ENCODE results near the gene STPG3.

STPG3 gene

GRCh38 chr9:137281345-137282116, 30.4 kb downstream of the STPG3 start:
- Histone ChIP-seq H3K27ac (ENCODE audit: low read depth, low read length) (no peak overlapping the region), H3K4me3 (ENCODE audit: low read depth in 1 of 2, low read length in 2 of 2) (no peak overlapping the region), H3K27me3 (ENCODE audit: control insufficient read depth in 1 of 2, insufficient read depth in 2 of 2, low read length in 2 of 2) (no peaks in the 10 kb centered on the region)

DNA sequence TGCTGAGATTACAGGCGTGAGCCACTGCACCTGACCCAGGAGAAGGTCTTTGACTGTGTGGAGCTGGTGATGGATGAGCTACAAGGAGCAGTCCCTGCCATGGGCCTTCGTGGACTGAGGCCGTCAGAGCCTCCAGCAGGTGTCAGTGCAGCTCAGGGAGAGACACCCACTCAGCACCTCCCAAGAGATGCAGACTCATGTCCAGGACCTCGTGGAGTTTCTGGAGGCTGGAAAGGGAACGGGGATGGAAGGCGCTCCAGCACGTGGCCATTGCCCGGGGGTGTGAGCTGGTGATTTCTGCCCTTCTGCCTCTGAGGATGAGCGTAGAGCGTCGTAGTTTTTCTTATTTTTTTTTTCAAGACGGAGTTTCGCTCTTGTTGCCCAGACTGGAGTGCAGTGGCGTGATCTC, 35.9 kb downstream of the STPG3 start:
- H3K27ac ChIP-seq (ENCODE audit: low read depth, low read length) = no peak overlapping the region
- no peak overlapping the region for H3K9ac ChIP-seq (ENCODE audit: low read depth in 1 of 2, low read length in 2 of 2)
- H3K4me1 ChIP-seq (ENCODE audit: control insufficient read depth in 1 of 2, insufficient read depth in 2 of 2, low read length in 2 of 2) = no peaks in the 10 kb centered on the region
- no peaks in the 10 kb centered on the region for H3K36me3 ChIP-seq (ENCODE audit: control insufficient read depth in 1 of 2, insufficient read depth in 2 of 2, low read length in 2 of 2)
- H3K27me3 ChIP-seq (ENCODE audit: control insufficient read depth in 1 of 2, insufficient read depth in 2 of 2, low read length in 2 of 2) = no peaks in the 10 kb centered on the region
- H3K4me3 ChIP-seq (ENCODE audit: low read depth in 1 of 2, low read length in 2 of 2) = no peak overlapping the region
- H3K9me3 ChIP-seq (ENCODE audit: control insufficient read depth in 1 of 2, low read length in 2 of 2) = no peaks in the 10 kb centered on the region

More at GRCh38 chr9:137281345-137282116, 30.4 kb downstream of the STPG3 start:
- Histone ChIP-seq H3K36me3 (ENCODE audit: control insufficient read depth in 1 of 2, insufficient read depth in 2 of 2, low read length in 2 of 2) (peaks cover 0 to 10% of the 10 kb centered on the region in 2 donors), H3K4me1 (ENCODE audit: control insufficient read depth in 1 of 2, insufficient read depth in 2 of 2, low read length in 2 of 2) (peaks cover 9 to 22% of the 10 kb centered on the region in 2 donors), H3K9ac (ENCODE audit: low read depth in 1 of 2, low read length in 2 of 2) (no peak overlapping the region), H3K9me3 (ENCODE audit: control insufficient read depth in 1 of 2, low read length in 2 of 2) (no peaks in the 10 kb centered on the region)

GRCh38 chr9:137293094-137293481, 42.0 kb downstream of the STPG3 start:
- H3K4me1 ChIP-seq (ENCODE audit: control insufficient read depth in 1 of 2, insufficient read depth in 2 of 2, low read length in 2 of 2) = peaks cover 25 to 30% of the 10 kb centered on the region in 2 donors
- H3K36me3 ChIP-seq (ENCODE audit: control insufficient read depth in 1 of 2, insufficient read depth in 2 of 2, low read length in 2 of 2) = no peaks in the 10 kb centered on the region
- H3K27ac ChIP-seq (ENCODE audit: low read depth, low read length) = peak overlapping the region; percentile 71
- peak overlapping the region; percentile 6 to 66 for H3K9ac ChIP-seq (ENCODE audit: low read depth in 1 of 2, low read length in 2 of 2)
- peak overlapping the region in 1 of 2 donors; percentile 2 for H3K4me3 ChIP-seq (ENCODE audit: low read depth in 1 of 2, low read length in 2 of 2)
- H3K27me3 ChIP-seq (ENCODE audit: control insufficient read depth in 1 of 2, insufficient read depth in 2 of 2, low read length in 2 of 2) = peaks cover 5 to 8% of the 10 kb centered on the region in 2 donors
- no peaks in the 10 kb centered on the region for H3K9me3 ChIP-seq (ENCODE audit: control insufficient read depth in 1 of 2, low read length in 2 of 2)

DNA sequence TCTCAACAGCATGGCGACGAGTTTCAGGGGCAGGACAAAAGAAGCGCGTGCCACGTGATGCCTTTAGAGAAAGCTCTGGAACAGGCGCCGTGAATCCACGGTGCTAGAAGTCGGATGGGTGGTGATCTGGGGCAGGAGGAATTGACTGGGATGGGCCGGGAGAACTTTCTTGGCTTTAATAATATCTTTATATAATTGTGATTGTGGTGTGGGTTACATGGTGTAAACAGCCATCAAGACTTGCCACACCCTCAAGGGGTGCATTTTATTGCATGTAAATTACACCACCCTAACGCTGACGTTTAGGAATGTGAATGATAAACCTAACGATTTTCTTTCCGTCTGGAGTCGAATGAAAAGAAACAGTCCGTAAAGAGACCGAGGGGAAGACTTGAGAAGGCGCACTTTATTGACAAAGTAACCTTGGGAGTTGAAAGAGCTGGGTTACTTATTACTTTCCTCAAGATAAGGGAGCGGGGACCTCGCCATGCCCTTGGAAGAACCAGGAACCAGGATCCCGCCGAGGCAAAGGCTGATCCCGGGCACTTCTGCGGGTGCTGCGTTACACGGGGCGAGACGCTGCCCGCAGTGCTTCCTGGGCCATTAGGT, 42.5 kb downstream of the STPG3 start:
- Histone ChIP-seq H3K4me3 (ENCODE audit: low read depth in 1 of 2, low read length in 2 of 2) (peak overlapping the region; percentile 2), H3K36me3 (ENCODE audit: control insufficient read depth in 1 of 2, insufficient read depth in 2 of 2, low read length in 2 of 2) (no peaks in the 10 kb centered on the region), H3K9ac (ENCODE audit: low read depth in 1 of 2, low read length in 2 of 2) (peak overlapping the region; percentile 6 to 66), H3K9me3 (ENCODE audit: control insufficient read depth in 1 of 2, low read length in 2 of 2) (no peaks in the 10 kb centered on the region), H3K27me3 (ENCODE audit: control insufficient read depth in 1 of 2, insufficient read depth in 2 of 2, low read length in 2 of 2) (peaks cover 8 to 9% of the 10 kb centered on the region in 2 donors), H3K27ac (ENCODE audit: low read depth, low read length) (peak overlapping the region; percentile 90), H3K4me1 (ENCODE audit: control insufficient read depth in 1 of 2, insufficient read depth in 2 of 2, low read length in 2 of 2) (peaks cover 25 to 35% of the 10 kb centered on the region in 2 donors)

- H3K9ac ChIP-seq (ENCODE audit: low read depth in 1 of 2, low read length in 2 of 2) = peak overlapping the region; percentile 6 to 57
- H3K27ac ChIP-seq (ENCODE audit: low read depth, low read length) = peak overlapping the region; percentile 90
- peaks cover 8 to 9% of the 10 kb centered on the region in 2 donors for H3K27me3 ChIP-seq (ENCODE audit: control insufficient read depth in 1 of 2, insufficient read depth in 2 of 2, low read length in 2 of 2)
- no peaks in the 10 kb centered on the region for H3K36me3 ChIP-seq (ENCODE audit: control insufficient read depth in 1 of 2, insufficient read depth in 2 of 2, low read length in 2 of 2)
- H3K9me3 ChIP-seq (ENCODE audit: control insufficient read depth in 1 of 2, low read length in 2 of 2) = no peaks in the 10 kb centered on the region
- peaks cover 25 to 41% of the 10 kb centered on the region in 2 donors for H3K4me1 ChIP-seq (ENCODE audit: control insufficient read depth in 1 of 2, insufficient read depth in 2 of 2, low read length in 2 of 2)
- peak overlapping the region in 1 of 2 donors; percentile 2 for H3K4me3 ChIP-seq (ENCODE audit: low read depth in 1 of 2, low read length in 2 of 2)
Observed at GRCh38 chr9:137294091-137294680, 43.1 kb downstream of the STPG3 start.

GRCh38 chr9:137294681-137295237, 43.7 kb downstream of the STPG3 start:
- Histone ChIP-seq H3K9me3 (ENCODE audit: control insufficient read depth in 1 of 2, low read length in 2 of 2) (no peaks in the 10 kb centered on the region), H3K27ac (ENCODE audit: low read depth, low read length) (peak overlapping the region; percentile 90), H3K36me3 (ENCODE audit: control insufficient read depth in 1 of 2, insufficient read depth in 2 of 2, low read length in 2 of 2) (no peaks in the 10 kb centered on the region), H3K4me1 (ENCODE audit: control insufficient read depth in 1 of 2, insufficient read depth in 2 of 2, low read length in 2 of 2) (peaks cover 25 to 43% of the 10 kb centered on the region in 2 donors), H3K27me3 (ENCODE audit: control insufficient read depth in 1 of 2, insufficient read depth in 2 of 2, low read length in 2 of 2) (peaks cover 8 to 9% of the 10 kb centered on the region in 2 donors), H3K4me3 (ENCODE audit: low read depth in 1 of 2, low read length in 2 of 2) (peak overlapping the region in 1 of 2 donors; percentile 15), H3K9ac (ENCODE audit: low read depth in 1 of 2, low read length in 2 of 2) (peak overlapping the region; percentile 6 to 57)

DNA sequence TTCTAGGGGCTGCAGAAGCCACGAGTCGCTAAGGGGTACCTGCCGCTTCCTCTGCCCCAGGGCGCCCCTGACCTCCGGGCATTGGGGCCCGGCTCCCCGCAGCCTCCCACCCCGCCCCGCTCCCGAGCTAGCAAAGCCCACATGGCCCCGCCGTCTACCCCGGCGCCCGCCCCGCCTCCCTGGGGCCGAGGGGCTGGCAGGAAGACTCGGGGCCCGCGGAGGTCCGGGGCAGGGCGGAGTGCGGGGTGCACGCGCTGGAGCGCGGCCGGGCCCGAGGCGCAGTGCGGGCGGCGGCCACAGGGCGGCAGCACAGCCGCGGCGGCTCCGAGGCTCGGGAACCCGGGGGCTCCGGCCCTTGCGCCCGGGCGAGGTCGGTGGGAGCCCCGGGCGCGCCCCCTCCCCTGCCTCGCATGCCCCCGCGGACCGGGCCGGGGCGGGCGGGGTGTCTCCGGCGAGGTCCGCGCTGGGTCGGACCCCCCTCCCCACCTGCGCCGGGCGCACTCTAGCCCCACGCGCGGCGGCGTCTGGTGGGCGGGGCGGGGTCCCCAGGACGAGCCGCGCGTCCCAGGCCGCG, 44.2 kb downstream of the STPG3 start:
- peak overlapping the region; percentile 96 for H3K27ac ChIP-seq (ENCODE audit: low read depth, low read length)
- H3K9ac ChIP-seq (ENCODE audit: low read depth in 1 of 2, low read length in 2 of 2) = peak overlapping the region in 1 of 2 donors; percentile 51
- H3K27me3 ChIP-seq (ENCODE audit: control insufficient read depth in 1 of 2, insufficient read depth in 2 of 2, low read length in 2 of 2) = peaks cover 8 to 9% of the 10 kb centered on the region in 2 donors
- H3K36me3 ChIP-seq (ENCODE audit: control insufficient read depth in 1 of 2, insufficient read depth in 2 of 2, low read length in 2 of 2) = no peaks in the 10 kb centered on the region
- no peaks in the 10 kb centered on the region for H3K9me3 ChIP-seq (ENCODE audit: control insufficient read depth in 1 of 2, low read length in 2 of 2)
- H3K4me3 ChIP-seq (ENCODE audit: low read depth in 1 of 2, low read length in 2 of 2) = peak overlapping the region in 1 of 2 donors; percentile 15
- H3K4me1 ChIP-seq (ENCODE audit: control insufficient read depth in 1 of 2, insufficient read depth in 2 of 2, low read length in 2 of 2) = peaks cover 25 to 43% of the 10 kb centered on the region in 2 donors

- Histone ChIP-seq H3K27me3 (ENCODE audit: control insufficient read depth in 1 of 2, insufficient read depth in 2 of 2, low read length in 2 of 2) (peaks cover 8 to 9% of the 10 kb centered on the region in 2 donors), H3K9ac (ENCODE audit: low read depth in 1 of 2, low read length in 2 of 2) (peak overlapping the region; percentile 80 to 91), H3K9me3 (ENCODE audit: control insufficient read depth in 1 of 2, low read length in 2 of 2) (no peaks in the 10 kb centered on the region), H3K4me1 (ENCODE audit: control insufficient read depth in 1 of 2, insufficient read depth in 2 of 2, low read length in 2 of 2) (peaks cover 25 to 43% of the 10 kb centered on the region in 2 donors), H3K27ac (ENCODE audit: low read depth, low read length) (peak overlapping the region; percentile 96), H3K36me3 (ENCODE audit: control insufficient read depth in 1 of 2, insufficient read depth in 2 of 2, low read length in 2 of 2) (no peaks in the 10 kb centered on the region), H3K4me3 (ENCODE audit: low read depth in 1 of 2, low read length in 2 of 2) (peak overlapping the region; percentile 72 to 74)
Observed at GRCh38 chr9:137295849-137296669, 45.0 kb downstream of the STPG3 start.
